ENCODE data around the gene METTL25.

The METTL25 gene

DNA sequence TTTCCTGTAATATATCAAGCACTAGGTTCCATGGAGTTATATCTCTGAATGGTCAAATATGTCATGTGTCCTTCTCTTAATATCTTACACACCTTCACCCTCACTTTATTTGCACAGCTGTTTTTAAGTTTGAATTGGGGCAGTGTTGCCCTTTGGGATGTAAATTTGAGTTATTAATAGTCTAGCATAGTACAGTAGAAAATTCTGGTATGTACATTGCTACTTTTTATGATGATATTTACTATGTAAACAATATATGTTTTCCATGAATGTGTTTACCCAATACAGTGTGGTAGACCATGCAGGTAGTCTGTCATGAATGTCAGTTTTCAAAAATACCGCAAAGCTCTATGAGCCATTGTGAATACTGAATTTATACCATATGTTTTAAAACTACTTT, 50.5 kb downstream of the METTL25 start:
- Histone ChIP-seq H3K36me3 (ENCODE audit: control insufficient read depth, insufficient read depth, low read length) (no peaks in the 10 kb centered on the region), H3K4me1 (ENCODE audit: control insufficient read depth, low read depth, low read length) (no peaks in the 10 kb centered on the region), H2BK120ac (ENCODE audit: low read depth, low read length) (no peak overlapping the region), H4K5ac (ENCODE audit: low read length) (no peak overlapping the region), H3K4me3 (ENCODE audit: low read length) (no peak overlapping the region), H3K23ac (ENCODE audit: low read length) (no peak overlapping the region), H4K8ac (ENCODE audit: low read depth, low read length) (no peak overlapping the region), H2AK5ac (ENCODE audit: low read length) (no peak overlapping the region), H3K56ac (ENCODE audit: low read length) (no peak overlapping the region), H3K27me3 (ENCODE audit: insufficient read depth, low read length, poor library complexity) (no peaks in the 10 kb centered on the region), H3K9ac (ENCODE audit: low read length) (no peak overlapping the region), H3K79me2 (ENCODE audit: control insufficient read depth, insufficient read depth, low read length) (no peaks in the 10 kb centered on the region), H2BK15ac (replicated peaks; ENCODE audit: low read depth) (no peak overlapping the region), H3K4me2 (ENCODE audit: low read length) (no peak overlapping the region), H3K27ac (ENCODE audit: low read depth, low read length) (no peak overlapping the region), H3K79me1 (ENCODE audit: low read length) (no peaks in the 10 kb centered on the region), H3K18ac (ENCODE audit: low read length) (no peak overlapping the region), H3K4ac (ENCODE audit: low read depth, low read length) (no peak overlapping the region), H2BK5ac (ENCODE audit: low read length) (no peak overlapping the region)
- no peak for DNase-seq
- no CpG with 5 or more reads among the region's 1 CpG for WGBS (ENCODE audit: extremely low coverage, insufficient coverage, low lambda C conversion rate)

DNA sequence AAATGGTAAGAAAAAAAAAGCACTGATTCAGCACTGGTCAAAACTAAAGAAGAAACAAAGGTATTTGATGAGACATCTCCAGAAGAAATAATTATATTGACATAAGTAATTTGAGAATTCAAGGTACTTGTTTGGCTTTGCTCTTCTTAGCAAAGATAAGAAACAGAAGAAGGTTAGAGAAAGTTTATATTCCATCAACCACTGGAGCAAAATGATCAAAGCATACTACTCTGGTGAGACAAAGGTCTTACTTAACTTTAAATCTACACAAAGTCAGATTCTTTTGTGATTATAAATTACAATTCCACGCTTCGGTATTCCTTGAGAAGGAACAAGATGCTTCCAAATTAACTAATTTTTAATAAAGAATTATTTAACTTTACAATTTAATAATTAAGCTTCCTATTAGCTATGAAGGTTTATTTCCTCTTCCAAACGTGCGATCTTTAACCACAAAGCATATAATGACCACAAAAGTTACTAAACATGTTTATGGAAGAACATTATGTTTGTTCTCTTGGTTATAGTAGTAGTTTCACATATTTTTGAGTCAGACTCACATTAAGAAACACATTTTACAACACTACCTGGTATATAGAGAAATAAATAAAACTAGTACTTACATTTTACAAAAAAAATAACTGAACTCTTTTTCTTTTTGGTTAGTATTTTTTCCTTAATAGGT, 53.4 kb downstream of the METTL25 start:
- Histone ChIP-seq H3K4me2 (ENCODE audit: low read length) (no peak overlapping the region), H3K79me1 (ENCODE audit: low read length) (no peaks in the 10 kb centered on the region), H3K36me3 (ENCODE audit: control insufficient read depth, insufficient read depth, low read length) (no peaks in the 10 kb centered on the region), H2AK5ac (ENCODE audit: low read length) (no peak overlapping the region), H3K56ac (ENCODE audit: low read length) (no peak overlapping the region), H3K4me1 (ENCODE audit: control insufficient read depth, low read depth, low read length) (no peaks in the 10 kb centered on the region), H3K79me2 (ENCODE audit: control insufficient read depth, insufficient read depth, low read length) (no peaks in the 10 kb centered on the region), H4K5ac (ENCODE audit: low read length) (no peak overlapping the region), H3K4ac (ENCODE audit: low read depth, low read length) (no peak overlapping the region), H3K23ac (ENCODE audit: low read length) (no peak overlapping the region), H2BK120ac (ENCODE audit: low read depth, low read length) (no peak overlapping the region), H3K27me3 (ENCODE audit: insufficient read depth, low read length, poor library complexity) (no peaks in the 10 kb centered on the region), H3K4me3 (ENCODE audit: low read length) (no peak overlapping the region), H3K9ac (ENCODE audit: low read length) (no peak overlapping the region), H3K18ac (ENCODE audit: low read length) (no peak overlapping the region), H2BK5ac (ENCODE audit: low read length) (no peak overlapping the region), H3K27ac (ENCODE audit: low read depth, low read length) (no peak overlapping the region), H4K8ac (ENCODE audit: low read depth, low read length) (no peak overlapping the region), H2BK15ac (replicated peaks; ENCODE audit: low read depth) (no peak overlapping the region)
- WGBS (ENCODE audit: extremely low coverage, insufficient coverage, low lambda C conversion rate): no CpG with 5 or more reads among the region's 4 CpGs
- DNase-seq: no peak

DNA sequence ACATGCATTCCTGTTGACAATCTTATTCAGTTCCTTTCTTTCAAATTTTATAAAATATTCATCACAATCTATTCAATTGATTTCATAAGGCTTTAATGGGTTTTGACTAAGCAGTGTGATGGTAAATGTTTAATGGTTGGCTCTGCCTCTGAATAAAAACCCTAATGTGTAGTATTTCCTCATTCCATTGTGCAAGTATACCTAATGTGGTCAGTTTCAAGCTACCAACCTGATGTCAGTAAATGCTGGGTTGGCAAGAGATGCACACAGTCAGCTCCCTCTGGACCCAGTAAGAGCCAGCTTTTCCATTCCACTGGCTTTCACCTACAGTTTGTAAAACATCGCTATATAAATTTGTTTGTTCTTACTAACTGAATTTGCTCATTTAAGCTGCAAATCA, 53.9 kb downstream of the METTL25 start:
- Histone ChIP-seq H2BK5ac (ENCODE audit: low read length) (no peak overlapping the region), H2BK120ac (ENCODE audit: low read depth, low read length) (no peak overlapping the region), H3K4me1 (ENCODE audit: control insufficient read depth, low read depth, low read length) (no peaks in the 10 kb centered on the region), H3K36me3 (ENCODE audit: control insufficient read depth, insufficient read depth, low read length) (no peaks in the 10 kb centered on the region), H3K56ac (ENCODE audit: low read length) (no peak overlapping the region), H2AK5ac (ENCODE audit: low read length) (no peak overlapping the region), H3K4me2 (ENCODE audit: low read length) (no peak overlapping the region), H3K27me3 (ENCODE audit: insufficient read depth, low read length, poor library complexity) (no peaks in the 10 kb centered on the region), H3K18ac (ENCODE audit: low read length) (no peak overlapping the region), H4K5ac (ENCODE audit: low read length) (no peak overlapping the region), H3K27ac (ENCODE audit: low read depth, low read length) (no peak overlapping the region), H4K8ac (ENCODE audit: low read depth, low read length) (no peak overlapping the region), H2BK15ac (replicated peaks; ENCODE audit: low read depth) (no peak overlapping the region), H3K4ac (ENCODE audit: low read depth, low read length) (no peak overlapping the region), H3K4me3 (ENCODE audit: low read length) (no peak overlapping the region), H3K9ac (ENCODE audit: low read length) (no peak overlapping the region), H3K23ac (ENCODE audit: low read length) (no peak overlapping the region), H3K79me2 (ENCODE audit: control insufficient read depth, insufficient read depth, low read length) (no peaks in the 10 kb centered on the region), H3K79me1 (ENCODE audit: low read length) (no peaks in the 10 kb centered on the region)
- no peak for DNase-seq
- no CpG with 5 or more reads among the region's 1 CpG for WGBS (ENCODE audit: extremely low coverage, insufficient coverage, low lambda C conversion rate)

DNA sequence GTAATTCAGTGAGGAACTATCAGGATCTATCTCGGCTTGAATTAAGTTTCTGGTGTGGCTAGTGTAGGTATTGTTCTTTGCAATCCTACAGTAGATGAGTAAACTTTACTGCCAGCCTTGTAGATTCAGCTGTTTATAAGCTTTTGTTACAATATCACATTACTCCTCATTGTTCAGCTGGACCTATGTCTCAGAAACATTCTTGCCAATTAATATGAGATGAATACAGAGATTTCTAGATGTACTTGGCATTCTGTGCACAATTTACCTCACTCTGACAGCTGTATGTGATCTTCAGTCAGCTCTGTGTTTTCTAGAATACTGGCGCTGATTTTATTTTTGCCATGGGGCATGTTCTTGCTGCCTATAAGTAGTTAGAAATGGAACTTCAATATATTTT, 55.7 kb downstream of the METTL25 start:
- Histone ChIP-seq H3K27ac (ENCODE audit: low read depth, low read length) (no peak overlapping the region), H4K8ac (ENCODE audit: low read depth, low read length) (no peak overlapping the region), H3K4ac (ENCODE audit: low read depth, low read length) (no peak overlapping the region), H2BK120ac (ENCODE audit: low read depth, low read length) (no peak overlapping the region), H2AK5ac (ENCODE audit: low read length) (no peak overlapping the region), H3K23ac (ENCODE audit: low read length) (no peak overlapping the region), H3K56ac (ENCODE audit: low read length) (no peak overlapping the region), H3K79me1 (ENCODE audit: low read length) (no peaks in the 10 kb centered on the region), H3K27me3 (ENCODE audit: insufficient read depth, low read length, poor library complexity) (no peaks in the 10 kb centered on the region), H3K36me3 (ENCODE audit: control insufficient read depth, insufficient read depth, low read length) (no peaks in the 10 kb centered on the region), H2BK5ac (ENCODE audit: low read length) (no peak overlapping the region), H4K5ac (ENCODE audit: low read length) (no peak overlapping the region), H3K4me1 (ENCODE audit: control insufficient read depth, low read depth, low read length) (no peaks in the 10 kb centered on the region), H3K4me3 (ENCODE audit: low read length) (no peak overlapping the region), H2BK15ac (replicated peaks; ENCODE audit: low read depth) (no peak overlapping the region), H3K9ac (ENCODE audit: low read length) (no peak overlapping the region), H3K18ac (ENCODE audit: low read length) (no peak overlapping the region), H3K79me2 (ENCODE audit: control insufficient read depth, insufficient read depth, low read length) (no peaks in the 10 kb centered on the region), H3K4me2 (ENCODE audit: low read length) (no peak overlapping the region)
- DNase-seq: no peak
- WGBS (ENCODE audit: extremely low coverage, insufficient coverage, low lambda C conversion rate): no CpG with 5 or more reads among the region's 2 CpGs

DNA sequence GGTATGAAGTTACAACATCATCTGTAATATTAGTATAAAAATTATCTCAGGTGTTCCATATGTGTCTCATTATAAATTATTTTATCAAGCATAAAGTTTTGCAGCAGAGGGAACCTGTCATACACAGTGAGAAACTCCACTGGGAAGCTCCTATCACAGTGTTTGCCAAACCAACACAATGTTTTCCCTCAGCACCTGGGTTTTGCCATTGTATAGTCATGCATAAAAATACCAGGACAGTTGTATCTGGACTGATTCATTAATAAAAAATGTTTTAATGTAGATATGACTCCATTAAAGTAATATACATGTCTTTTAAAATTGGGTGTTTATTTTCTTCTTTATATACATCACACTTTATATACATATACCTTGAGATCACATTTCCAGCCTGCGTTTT, 56.6 kb downstream of the METTL25 start:
- no peak overlapping the region for H3K4ac ChIP-seq (ENCODE audit: low read depth, low read length)
- H3K9ac ChIP-seq (ENCODE audit: low read length): no peak overlapping the region
- no peaks in the 10 kb centered on the region for H3K4me1 ChIP-seq (ENCODE audit: control insufficient read depth, low read depth, low read length)
- no peaks in the 10 kb centered on the region for H3K27me3 ChIP-seq (ENCODE audit: insufficient read depth, low read length, poor library complexity)
- no peak overlapping the region for H3K23ac ChIP-seq (ENCODE audit: low read length)
- no peak overlapping the region for H4K5ac ChIP-seq (ENCODE audit: low read length)
- no peak overlapping the region for H4K8ac ChIP-seq (ENCODE audit: low read depth, low read length)
- H3K79me1 ChIP-seq (ENCODE audit: low read length): no peaks in the 10 kb centered on the region
- DNase-seq: no peak
- no CpG with 5 or more reads among the region's 1 CpG for whole genome bisulfite sequencing (ENCODE audit: extremely low coverage, insufficient coverage, low lambda C conversion rate)
- H2AK5ac ChIP-seq (ENCODE audit: low read length): no peak overlapping the region
- no peak overlapping the region for H2BK15ac ChIP-seq (replicated peaks; ENCODE audit: low read depth)
- H3K27ac ChIP-seq (ENCODE audit: low read depth, low read length): no peak overlapping the region
- H3K4me3 ChIP-seq (ENCODE audit: low read length): no peak overlapping the region
- no peak overlapping the region for H2BK5ac ChIP-seq (ENCODE audit: low read length)
- H3K18ac ChIP-seq (ENCODE audit: low read length): no peak overlapping the region
- H3K56ac ChIP-seq (ENCODE audit: low read length): no peak overlapping the region
- no peaks in the 10 kb centered on the region for H3K36me3 ChIP-seq (ENCODE audit: control insufficient read depth, insufficient read depth, low read length)
- H3K4me2 ChIP-seq (ENCODE audit: low read length): no peak overlapping the region
- H2BK120ac ChIP-seq (ENCODE audit: low read depth, low read length): no peak overlapping the region
- no peaks in the 10 kb centered on the region for H3K79me2 ChIP-seq (ENCODE audit: control insufficient read depth, insufficient read depth, low read length)

DNA sequence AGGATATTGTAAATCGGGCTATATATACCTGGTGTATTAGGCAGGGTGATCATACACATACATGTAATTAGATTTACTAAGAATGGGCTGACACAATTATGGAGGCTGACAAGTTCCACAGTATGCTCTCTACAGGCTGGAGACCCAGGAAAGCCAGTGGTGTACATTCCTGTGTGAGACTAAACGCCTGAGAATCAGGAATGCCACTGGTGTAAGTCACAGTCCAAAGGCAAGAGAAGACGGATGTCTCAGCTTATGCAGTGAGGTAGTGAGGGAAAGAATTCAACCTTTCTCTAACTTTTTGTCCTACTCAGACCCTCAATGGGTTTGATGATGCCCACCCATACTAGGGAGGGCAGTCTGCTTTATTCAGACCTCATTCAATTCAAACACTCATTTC, 57.1 kb downstream of the METTL25 start:
- Histone ChIP-seq H3K79me1 (ENCODE audit: low read length) (no peaks in the 10 kb centered on the region), H4K5ac (ENCODE audit: low read length) (no peak overlapping the region), H3K4ac (ENCODE audit: low read depth, low read length) (no peak overlapping the region), H3K18ac (ENCODE audit: low read length) (no peak overlapping the region), H3K79me2 (ENCODE audit: control insufficient read depth, insufficient read depth, low read length) (no peaks in the 10 kb centered on the region), H3K23ac (ENCODE audit: low read length) (no peak overlapping the region), H3K4me1 (ENCODE audit: control insufficient read depth, low read depth, low read length) (no peaks in the 10 kb centered on the region), H2BK120ac (ENCODE audit: low read depth, low read length) (no peak overlapping the region), H3K4me3 (ENCODE audit: low read length) (no peak overlapping the region), H3K36me3 (ENCODE audit: control insufficient read depth, insufficient read depth, low read length) (no peaks in the 10 kb centered on the region), H2BK15ac (replicated peaks; ENCODE audit: low read depth) (no peak overlapping the region), H2BK5ac (ENCODE audit: low read length) (no peak overlapping the region), H3K56ac (ENCODE audit: low read length) (no peak overlapping the region), H3K9ac (ENCODE audit: low read length) (no peak overlapping the region), H3K27ac (ENCODE audit: low read depth, low read length) (no peak overlapping the region), H3K27me3 (ENCODE audit: insufficient read depth, low read length, poor library complexity) (no peaks in the 10 kb centered on the region), H4K8ac (ENCODE audit: low read depth, low read length) (no peak overlapping the region), H2AK5ac (ENCODE audit: low read length) (no peak overlapping the region), H3K4me2 (ENCODE audit: low read length) (no peak overlapping the region)
- DNase-seq: no peak
- no CpG with 5 or more reads among the region's 3 CpGs for WGBS (ENCODE audit: extremely low coverage, insufficient coverage, low lambda C conversion rate)

Data from mesendoderm (in vitro differentiated cells).